KBM-7 (cell line): ENCODE measurements around the gene DRP2.
"Not testable (repeated sequence)": the region's sequence is repeated elsewhere in the genome, so short reads cannot be mapped to it uniquely, and the experiment has no call there.

Source experiments
- DNase-seq: peaks from one replicate; pipeline ENCODE4 v3.0.0-alpha.2; 2015
- in situ Hi-C: fragments of 300-500 bp; cut with MboI; formaldehyde crosslinking; loops from 2 replicates; pipeline ENCODE4 v1.14.3; 2020; ENCODE audit warnings: low sequenced_read_pairs, low pct_unique_long_range_greater_than_20kb, mixed read lengths

DRP2 gene

GRCh38 chrX:101230636-101231035, 11.1 kb downstream of the DRP2 start:
- in situ Hi-C loops, result no loop called here
- DNase-seq, result no peak

DNA sequence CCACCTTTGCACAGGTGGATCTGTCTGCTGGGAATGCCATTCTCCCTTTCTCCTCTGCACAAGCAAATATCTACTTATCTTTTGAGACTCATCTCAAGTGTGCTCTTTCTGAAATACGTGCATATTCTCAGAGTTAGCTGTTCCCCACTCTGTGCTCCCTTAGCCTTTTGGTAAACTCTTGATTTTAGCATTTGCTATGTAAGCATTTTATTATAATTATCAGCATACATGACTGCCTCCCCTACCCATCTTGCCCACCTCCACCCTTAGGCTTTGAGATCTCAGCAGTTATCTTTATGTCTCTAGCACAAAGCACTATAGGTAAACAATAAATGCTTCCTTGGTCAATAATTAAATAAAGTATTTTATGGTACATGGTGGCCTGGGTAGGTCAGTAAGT, 11.5 kb downstream of the DRP2 start:
- no peak for DNase-seq
- in situ Hi-C loops, result no loop called here

DNA sequence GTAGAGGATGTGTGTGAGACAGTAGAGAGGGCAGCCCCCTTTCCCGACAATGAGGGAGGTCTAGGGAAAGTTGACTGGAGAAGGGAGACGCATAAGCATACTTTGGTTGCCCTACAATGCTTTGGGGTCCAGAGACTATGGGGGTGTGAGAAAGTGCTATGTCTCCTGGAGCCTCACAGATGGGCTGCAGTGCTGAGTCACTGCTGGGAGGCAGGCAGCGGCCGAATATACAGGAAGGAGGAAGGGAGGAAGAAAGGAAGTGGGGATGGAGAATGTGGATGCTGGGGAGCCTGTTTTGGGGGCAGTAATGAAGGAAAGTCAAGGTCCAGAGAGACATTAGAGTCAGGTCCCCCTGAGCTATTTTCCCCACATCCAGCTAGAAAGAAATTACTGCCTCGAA, 12.7 kb downstream of the DRP2 start:
- in situ Hi-C loops, result no loop called here
- no peak for DNase-seq

DNA sequence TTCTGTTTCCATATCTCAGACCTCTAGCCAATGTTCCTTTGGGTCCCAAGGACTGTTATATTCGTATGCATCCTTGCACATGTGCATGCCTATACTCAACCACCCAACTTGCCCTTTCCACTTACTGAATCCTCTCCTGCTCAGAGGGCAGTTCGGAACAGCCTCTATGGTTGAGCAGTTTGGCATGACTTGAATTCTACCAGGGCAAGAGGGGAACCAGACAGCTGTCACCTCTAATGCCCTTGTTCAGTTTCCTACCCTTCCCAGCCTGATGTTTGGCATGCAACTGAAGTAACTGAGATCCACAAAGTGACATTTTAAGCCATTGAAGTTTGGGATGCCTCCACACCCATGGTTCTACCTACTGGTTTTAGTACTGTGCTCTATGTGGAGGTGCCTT, 17.5 kb downstream of the DRP2 start:
- in situ Hi-C loops, result no loop called here
- no peak for DNase-seq

- in situ Hi-C loops, result no loop called here
- no peak for DNase-seq
These were observed 21.9 kb downstream of the DRP2 start for GRCh38 chrX:101241531-101241930.

DNA sequence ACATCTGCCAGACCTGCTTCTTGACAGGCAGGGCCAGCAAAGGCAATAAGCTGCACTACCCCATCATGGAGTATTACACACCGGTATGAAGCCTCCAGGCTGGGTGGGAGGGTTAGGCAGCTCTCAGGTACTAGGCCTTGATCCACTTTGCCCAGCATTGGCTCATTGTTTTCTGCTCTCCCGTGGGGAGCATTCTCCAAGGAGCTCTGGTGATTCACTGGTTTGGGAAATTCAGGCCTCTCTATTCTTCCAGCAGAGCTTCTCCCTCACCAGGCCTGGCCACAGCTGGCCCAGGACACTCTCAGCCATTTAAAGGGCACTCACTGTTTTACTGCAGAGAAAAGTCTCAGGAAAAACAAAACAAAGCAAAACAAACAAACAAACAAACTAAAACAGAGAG, 33.0 kb downstream of the DRP2 start:
- in situ Hi-C loops, result no loop called here
- DNase-seq, result no peak

DNA sequence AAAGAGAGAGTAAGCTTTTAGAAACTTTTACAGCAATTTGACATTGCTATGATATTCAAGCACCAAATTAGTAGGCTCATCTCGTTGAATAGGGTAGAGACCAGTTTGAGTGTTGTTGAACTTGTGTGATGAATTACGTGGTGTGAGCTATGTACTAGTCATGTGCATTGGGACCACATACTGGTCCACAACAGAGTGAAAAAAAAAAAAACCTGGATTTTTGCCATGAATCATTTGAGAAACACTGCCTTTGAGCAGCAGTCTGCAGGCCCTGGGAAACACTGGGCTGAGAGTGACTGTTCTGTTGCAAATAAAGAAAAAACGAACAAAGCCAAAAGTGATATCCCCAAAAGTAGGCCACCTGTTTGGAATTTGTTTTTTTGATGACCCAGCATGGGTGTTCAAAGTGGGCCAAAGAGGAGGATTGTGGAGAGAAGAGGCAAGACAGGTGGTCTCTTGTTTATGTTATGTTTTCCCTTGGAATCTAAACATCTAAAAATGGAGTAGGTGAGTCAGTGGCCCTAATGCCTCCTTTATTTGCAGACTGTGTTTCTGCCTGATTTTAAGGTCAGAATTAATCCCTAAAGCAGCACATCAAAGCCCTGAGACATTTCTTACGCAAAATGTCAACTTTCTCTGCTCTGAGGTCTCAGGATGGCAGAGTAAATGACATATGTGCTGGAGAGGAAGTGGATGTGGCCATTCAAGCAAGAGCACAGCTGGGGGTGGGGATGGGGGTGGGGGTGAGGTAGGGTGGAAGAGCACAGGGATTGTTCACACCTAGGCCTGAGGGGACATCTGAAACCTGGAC, 38.1 kb downstream of the DRP2 start:
- in situ Hi-C loops, result no loop called here
- peak; percentile 8 for DNase-seq

DNA sequence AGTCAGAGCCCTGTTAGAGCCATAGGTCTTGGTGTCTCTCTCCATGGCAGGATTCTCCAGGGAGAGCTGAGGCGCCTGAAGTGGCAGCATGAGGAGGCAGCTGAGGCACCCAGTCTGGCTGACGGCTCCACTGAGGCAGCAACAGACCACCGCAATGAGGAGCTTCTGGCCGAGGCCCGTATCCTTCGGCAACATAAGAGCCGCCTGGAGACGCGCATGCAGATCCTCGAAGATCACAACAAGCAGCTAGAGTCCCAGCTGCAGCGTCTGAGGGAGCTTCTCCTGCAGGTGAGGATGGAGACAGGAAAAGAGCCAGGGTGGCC, 38.6 kb downstream of the DRP2 start:
- DNase-seq, result no peak

GRCh38 chrX:101260435-101260834, 40.8 kb downstream of the DRP2 start:
- in situ Hi-C loops, result no loop called here
- DNase-seq, result peak; percentile 15

More for the DNA sequence above, 38.6 kb downstream of the DRP2 start:
- in situ Hi-C loops, result no loop called here

GRCh38 chrX:101262590-101262989, 43.0 kb downstream of the DRP2 start:
- in situ Hi-C loops, result no loop called here
- DNase-seq, result no peak

GRCh38 chrX:101263766-101264165, 44.2 kb downstream of the DRP2 start:
- in situ Hi-C loops, result no loop called here
- no peak for DNase-seq

GRCh38 chrX:101265869-101266428, 46.4 kb downstream of the DRP2 start:
- in situ Hi-C loops, result no loop called here

DNA sequence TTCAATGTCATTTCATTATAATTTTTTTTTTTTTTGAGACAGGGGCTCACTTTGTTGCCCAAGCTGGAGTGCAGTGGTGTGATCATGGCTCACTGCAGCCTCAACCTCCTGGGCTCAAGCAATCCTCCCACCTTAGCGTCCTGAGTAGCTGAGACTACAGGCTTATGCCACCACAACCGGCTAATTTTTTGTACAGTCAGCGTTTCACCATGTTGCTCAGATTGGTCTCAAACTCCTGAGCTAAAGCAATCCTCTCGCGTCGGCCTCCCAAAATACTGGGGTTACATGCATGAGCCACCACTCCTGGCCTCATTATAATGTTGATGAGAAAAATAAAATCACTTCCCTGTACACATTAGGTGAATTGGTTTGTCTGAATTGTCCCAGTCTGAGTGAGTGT, 54.6 kb downstream of the DRP2 start:
- in situ Hi-C loops, result no loop called here
- no peak for DNase-seq

More at GRCh38 chrX:101265869-101266428, 46.4 kb downstream of the DRP2 start:
- DNase-seq, result no peak

GRCh38 chrX:101276238-101276637, 56.7 kb downstream of the DRP2 start:
- no peak for DNase-seq
- in situ Hi-C loops, result no loop called here

GRCh38 chrX:101287402-101287801, 67.8 kb downstream of the DRP2 start:
- in situ Hi-C loops, result no loop called here
- DNase-seq, result peak; percentile 83

GRCh38 chrX:101290957-101291603, 71.5 kb downstream of the DRP2 start, which contains the start of gene TAF7L:
Gene TAF7L (minus strand): TSS chrX:101291334. CDS start chrX:101287543, 3,791 bp downstream.
- no peak for DNase-seq
- in situ Hi-C loops, result no loop called here

- DNase-seq, in situ Hi-C loops: not testable (repeated sequence)
These were observed 76.0 kb downstream of the DRP2 start for GRCh38 chrX:101295603-101296002.

DNA sequence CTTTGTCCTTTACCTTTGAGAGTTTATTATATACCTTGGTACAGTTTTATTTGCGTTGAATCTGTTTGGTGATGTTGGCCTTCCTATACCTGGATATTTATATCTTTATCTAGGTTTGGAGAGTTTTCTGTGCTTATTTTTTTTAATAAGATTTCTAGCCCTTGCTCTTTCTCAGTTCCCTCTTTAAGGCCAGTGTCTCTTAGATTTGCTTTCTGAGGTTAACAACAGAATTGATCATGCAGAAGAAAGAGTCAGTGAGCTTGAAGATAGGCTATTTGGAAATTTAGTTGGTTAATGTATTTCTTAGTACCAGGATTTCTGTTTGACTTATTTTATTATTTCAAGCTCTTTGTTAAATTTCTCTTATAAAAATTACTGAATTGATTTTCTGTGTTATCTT, 84.2 kb downstream of the DRP2 start:
- no peak for DNase-seq
- in situ Hi-C loops, result no loop called here
